IPS DF 6.9 (cell line): ENCODE results near the gene SIRPD.

ENCODE experiments used
- DNase-seq: peaks from one replicate; pipeline ENCODE4 v3.0.0-alpha.2; 2013; ENCODE audit warnings: low read depth, low spot score
- H3K27ac ChIP-seq: one replicate; pipeline ENCODE4 v1.5.1; 2013; ENCODE audit warnings: low read length, control low read depth
- H3K27me3 ChIP-seq: 2 replicates; pipeline ENCODE4 v1.6.1; 2013; ENCODE audit warnings: mild to moderate bottlenecking, low read length; ENCODE audit not compliant: control insufficient read depth, insufficient read depth
- H3K36me3 ChIP-seq: 2 replicates; pipeline ENCODE4 v1.6.1; 2013; ENCODE audit warnings: low read length; ENCODE audit not compliant: control insufficient read depth, insufficient read depth
- H3K4me1 ChIP-seq: 2 replicates; pipeline ENCODE4 v1.6.1; 2013; ENCODE audit warnings: low read length; ENCODE audit not compliant: control insufficient read depth, insufficient read depth
- H3K4me3 ChIP-seq: 2 replicates; pipeline ENCODE4 v1.5.1; 2013; ENCODE audit warnings: mild to moderate bottlenecking, low read length
- H3K9me3 ChIP-seq: 2 replicates; pipeline ENCODE4 v1.6.1; 2013; ENCODE audit warnings: low read length, inconsistent platforms; ENCODE audit not compliant: control insufficient read depth, insufficient read depth
- WGBS: extraction: QIAGEN DNeasy Blood & Tissue Kit; methylation state at CpG from one replicate; pipeline ENCODE4 v1.1.7; 2013; ENCODE audit warnings: mixed read lengths, missing lambda C conversion rate; ENCODE audit not compliant: insufficient read length, insufficient coverage; 5-methylcytosine and 5-hydroxymethylcytosine counted together

The SIRPD gene

DNA sequence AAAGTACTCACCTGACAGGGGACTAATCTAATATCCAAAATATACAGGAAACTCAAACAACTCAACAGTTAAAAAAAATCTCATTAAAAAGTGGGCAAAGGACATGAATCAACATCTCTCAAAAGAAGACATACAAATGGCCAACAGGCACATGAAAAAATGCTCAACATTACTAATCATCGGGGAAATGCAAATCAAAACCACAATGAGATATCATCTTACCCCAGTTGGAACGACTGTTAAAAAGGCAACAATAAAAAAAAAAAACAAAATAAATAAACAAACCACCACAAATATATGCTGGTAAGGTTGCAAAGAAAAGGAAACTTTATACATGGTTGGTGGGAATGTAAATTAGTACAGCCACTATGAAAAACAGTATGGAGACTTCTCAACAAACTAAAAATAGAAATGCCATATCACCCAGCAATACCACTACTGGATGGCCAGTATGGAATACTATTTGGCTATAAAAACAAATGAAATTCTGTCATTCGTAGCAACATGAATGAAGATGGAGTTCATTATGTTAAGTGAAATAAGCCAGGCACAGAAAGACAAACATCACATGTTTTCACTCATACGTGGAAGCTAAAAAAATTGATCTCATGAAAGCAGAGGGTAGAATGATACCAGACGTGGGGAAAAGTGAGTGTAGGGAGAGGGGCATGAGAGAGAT is 72.9 kb downstream of the SIRPD start:
- no peaks in the 10 kb centered on the region for H3K27me3 ChIP-seq
- H3K27ac ChIP-seq, result no peak overlapping the region
- no peak overlapping the region for H3K4me3 ChIP-seq
- no CpG with 5 or more reads among the region's 5 CpGs for WGBS
- H3K36me3 ChIP-seq, result no peaks in the 10 kb centered on the region
- no peaks in the 10 kb centered on the region for H3K4me1 ChIP-seq
- DNase-seq, result no peak
- H3K9me3 ChIP-seq, result no peaks in the 10 kb centered on the region
